HG03520 (cell line): ENCODE results near the gene SRRT.
"Not testable (repeated sequence)": the region's sequence is repeated elsewhere in the genome, so short reads cannot be mapped to it uniquely, and the experiment has no call there.

ENCODE experiments used
- ATAC-seq: cut with Tn5 transposase; IDR thresholded peaks from one replicate; pipeline ENCODE4 v1.9.1; 2021; ENCODE audit warnings: mild to moderate bottlenecking, moderate library complexity; ENCODE audit not compliant: unreplicated experiment

Gene SRRT

GRCh38 chr7:100921039-100921438 lies 46.1 kb downstream of the SRRT start:
- no peak for ATAC-seq

GRCh38 chr7:100923616-100924015 lies 48.7 kb downstream of the SRRT start:
- ATAC-seq, result not testable (repeated sequence)

GRCh38 chr7:100929808-100930174 lies 54.9 kb downstream of the SRRT start:
- ATAC-seq, result no peak

GRCh38 chr7:100933734-100934133 lies 58.8 kb downstream of the SRRT start:
- no peak for ATAC-seq

GRCh38 chr7:100935381-100935780 lies 60.5 kb downstream of the SRRT start:
- not testable (repeated sequence) for ATAC-seq

GRCh38 chr7:100936167-100936566 lies 61.3 kb downstream of the SRRT start:
- not testable (repeated sequence) for ATAC-seq
